H1 (cell line): ENCODE data around the gene CD226.

Experiments
- TF ChIP-seq, protein P1 (sequence below), 3 experiments: IDR thresholded peaks; 1 replicate in 2 of 3; 2 replicates in 1 of 3; pipeline versions ENCODE4 v1.5.1 to v1.6.1; 2011; ENCODE audit warnings: low read length in 3 of 3, mild to moderate bottlenecking in 3 of 3, inconsistent platforms in 2 of 3, low read depth in 1 of 3, moderate library complexity in 1 of 3; ENCODE audit not compliant: insufficient read depth in 1 of 3; ENCODE audit errors: control extremely low read depth in 1 of 3
- TF ChIP-seq, protein P2 (sequence below): IDR thresholded peaks from 2 replicates; pipeline ENCODE4 v1.6.1; 2011; ENCODE audit warnings: low read length, improper control_type of control experiment

DNA sequence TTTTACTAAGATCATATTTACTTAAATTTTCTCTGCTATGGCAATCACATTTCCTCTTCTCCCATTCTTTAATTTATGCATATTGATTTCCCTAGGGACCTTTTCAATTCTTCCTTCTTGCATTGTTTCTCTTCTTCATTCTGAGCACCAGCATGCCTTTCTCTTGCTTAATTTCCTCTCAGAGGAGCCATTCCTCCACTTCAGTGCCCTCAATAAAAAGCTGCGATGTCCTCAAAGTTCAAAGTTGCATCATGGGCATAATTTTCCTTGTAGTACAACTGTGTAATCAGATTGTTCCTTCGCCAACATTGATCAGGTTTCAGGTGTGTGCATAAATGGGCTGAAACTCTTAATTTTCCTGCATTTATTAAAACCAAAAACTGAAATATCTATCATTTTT lies 21.8 kb upstream of the CD226 start:
- TF ChIP-seq, protein P1, sequence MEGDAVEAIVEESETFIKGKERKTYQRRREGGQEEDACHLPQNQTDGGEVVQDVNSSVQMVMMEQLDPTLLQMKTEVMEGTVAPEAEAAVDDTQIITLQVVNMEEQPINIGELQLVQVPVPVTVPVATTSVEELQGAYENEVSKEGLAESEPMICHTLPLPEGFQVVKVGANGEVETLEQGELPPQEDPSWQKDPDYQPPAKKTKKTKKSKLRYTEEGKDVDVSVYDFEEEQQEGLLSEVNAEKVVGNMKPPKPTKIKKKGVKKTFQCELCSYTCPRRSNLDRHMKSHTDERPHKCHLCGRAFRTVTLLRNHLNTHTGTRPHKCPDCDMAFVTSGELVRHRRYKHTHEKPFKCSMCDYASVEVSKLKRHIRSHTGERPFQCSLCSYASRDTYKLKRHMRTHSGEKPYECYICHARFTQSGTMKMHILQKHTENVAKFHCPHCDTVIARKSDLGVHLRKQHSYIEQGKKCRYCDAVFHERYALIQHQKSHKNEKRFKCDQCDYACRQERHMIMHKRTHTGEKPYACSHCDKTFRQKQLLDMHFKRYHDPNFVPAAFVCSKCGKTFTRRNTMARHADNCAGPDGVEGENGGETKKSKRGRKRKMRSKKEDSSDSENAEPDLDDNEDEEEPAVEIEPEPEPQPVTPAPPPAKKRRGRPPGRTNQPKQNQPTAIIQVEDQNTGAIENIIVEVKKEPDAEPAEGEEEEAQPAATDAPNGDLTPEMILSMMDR (IDR thresholded peaks at IDR 0.05; ENCODE audit: control extremely low read depth in 1 of 3, insufficient read depth in 1 of 3, low read depth in 1 of 3, low read length in 3 of 3) = no peak
- TF ChIP-seq, protein P2, sequence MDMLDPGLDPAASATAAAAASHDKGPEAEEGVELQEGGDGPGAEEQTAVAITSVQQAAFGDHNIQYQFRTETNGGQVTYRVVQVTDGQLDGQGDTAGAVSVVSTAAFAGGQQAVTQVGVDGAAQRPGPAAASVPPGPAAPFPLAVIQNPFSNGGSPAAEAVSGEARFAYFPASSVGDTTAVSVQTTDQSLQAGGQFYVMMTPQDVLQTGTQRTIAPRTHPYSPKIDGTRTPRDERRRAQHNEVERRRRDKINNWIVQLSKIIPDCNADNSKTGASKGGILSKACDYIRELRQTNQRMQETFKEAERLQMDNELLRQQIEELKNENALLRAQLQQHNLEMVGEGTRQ = no peak
